ENCODE measurements around the gene TRIM10. TPM values are rescaled to one million over a fixed set of nuclear protein-coding genes. Genes with fewer than 3 reads are reported as not detected.
"Not testable (repeated sequence)": the region's sequence is repeated elsewhere in the genome, so short reads cannot be mapped to it uniquely, and the experiment has no call there.

Gene TRIM10
- total RNA-seq, 1 donor from 2014 or later, result 0.37 TPM

GRCh38 chr6:30154709-30155519, 6.1 kb downstream of the TRIM10 start:
- intact Hi-C loops (cut with micrococcal nuclease), result no loop called here

DNA sequence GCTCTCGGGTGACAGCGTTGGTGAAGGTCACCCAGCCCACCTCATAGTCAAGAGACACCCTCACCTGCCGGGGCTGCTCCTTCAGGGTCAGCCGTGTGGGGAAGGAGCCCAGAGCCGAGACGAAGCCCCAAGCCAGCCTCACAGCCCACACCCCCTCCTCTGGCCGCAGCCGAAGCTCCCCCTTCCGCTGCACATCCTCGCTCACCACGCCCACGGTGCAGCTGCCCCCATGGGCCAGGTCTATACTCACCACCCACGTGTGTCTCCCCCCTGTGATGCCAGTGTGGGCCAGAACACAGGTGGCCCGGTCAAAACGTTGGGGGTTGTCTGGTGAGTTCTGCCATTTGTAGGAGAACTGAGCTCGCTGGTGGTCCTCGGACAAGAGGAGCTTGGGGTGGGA, 7.0 kb downstream of the TRIM10 start:
- intact Hi-C loops (cut with micrococcal nuclease), result no loop called here

- intact Hi-C loops (cut with micrococcal nuclease), result no loop called here
Observed at GRCh38 chr6:30152910-30153610, 8.0 kb downstream of the TRIM10 start.

- intact Hi-C loops (cut with micrococcal nuclease), result no loop called here
Observed at GRCh38 chr6:30152016-30152673, 8.9 kb downstream of the TRIM10 start.

DNA sequence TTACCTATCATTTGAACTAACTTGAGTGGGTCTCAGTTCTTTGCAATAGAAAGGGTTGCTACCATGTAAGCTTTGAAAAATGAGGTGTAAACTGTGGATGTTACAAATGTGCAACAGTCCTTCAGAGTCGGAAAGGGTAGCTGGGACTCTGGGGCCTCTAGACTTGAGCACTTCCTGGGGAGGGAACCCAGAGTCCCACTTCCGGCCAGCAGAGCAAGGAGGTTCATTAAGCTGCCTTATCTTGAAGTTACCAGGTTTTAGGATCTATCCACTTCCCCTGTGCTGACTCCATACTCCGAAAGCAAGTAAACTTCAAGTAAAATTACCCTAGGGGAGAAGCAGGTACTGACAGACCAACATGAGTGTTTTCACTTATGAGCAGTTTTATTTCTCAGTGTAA, 9.4 kb downstream of the TRIM10 start:
- intact Hi-C loops (cut with micrococcal nuclease), result no loop called here

GRCh38 chr6:30150671-30151395, 10.2 kb downstream of the TRIM10 start:
- intact Hi-C loops (cut with micrococcal nuclease), result no loop called here

DNA sequence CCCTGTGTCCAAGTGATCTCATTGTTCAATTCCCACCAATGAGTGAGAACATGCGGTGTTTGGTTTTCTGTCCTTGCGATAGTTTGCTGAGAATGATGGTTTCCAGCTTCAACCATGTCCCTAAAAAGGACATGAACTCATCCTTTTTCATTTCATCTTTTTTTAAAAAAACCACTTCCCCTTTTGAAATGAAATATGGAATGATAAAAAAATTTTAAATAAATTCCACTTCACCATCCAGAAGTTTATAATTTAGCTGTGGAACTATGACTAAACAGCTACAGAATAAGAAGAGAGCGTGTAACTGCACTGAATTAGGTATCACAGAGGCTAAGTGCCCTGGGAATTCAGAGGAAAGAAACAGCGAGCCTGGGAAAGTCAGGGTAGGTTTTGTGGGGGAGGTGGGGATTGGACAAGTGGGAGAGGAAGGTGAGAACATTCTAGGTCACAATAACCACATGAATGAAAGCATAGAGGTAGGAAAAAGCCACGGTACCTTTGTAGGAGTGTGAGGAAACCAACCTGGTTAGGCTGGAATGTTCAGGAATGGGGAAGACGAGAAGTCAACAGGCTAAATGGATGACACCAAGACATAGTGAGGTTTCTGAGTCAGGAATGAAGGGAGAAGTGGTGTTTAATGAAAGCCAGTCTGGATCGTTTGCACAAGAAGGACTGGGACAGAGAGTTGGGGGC, 11.0 kb downstream of the TRIM10 start:
- intact Hi-C loops (cut with micrococcal nuclease), result no loop called here

DNA sequence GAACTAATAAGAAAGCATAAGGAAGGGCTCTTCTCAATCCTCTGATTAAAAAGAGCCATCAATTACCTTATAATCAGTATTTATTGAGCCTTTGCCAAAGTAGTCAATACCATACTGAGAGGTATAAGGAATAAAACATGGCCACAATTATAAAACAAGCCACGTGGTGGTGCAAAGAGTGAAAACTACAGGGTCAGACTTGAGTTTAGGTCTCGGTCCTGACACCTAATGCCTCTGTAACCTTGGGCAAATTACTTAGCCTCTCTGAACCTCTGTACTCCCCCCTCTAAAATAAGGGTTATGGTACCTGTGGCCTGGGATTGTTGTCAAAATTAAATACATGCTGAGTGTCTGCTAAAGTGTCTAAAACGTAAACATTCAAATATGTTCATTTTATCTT, 11.8 kb downstream of the TRIM10 start:
- intact Hi-C loops (cut with micrococcal nuclease), result no loop called here

DNA sequence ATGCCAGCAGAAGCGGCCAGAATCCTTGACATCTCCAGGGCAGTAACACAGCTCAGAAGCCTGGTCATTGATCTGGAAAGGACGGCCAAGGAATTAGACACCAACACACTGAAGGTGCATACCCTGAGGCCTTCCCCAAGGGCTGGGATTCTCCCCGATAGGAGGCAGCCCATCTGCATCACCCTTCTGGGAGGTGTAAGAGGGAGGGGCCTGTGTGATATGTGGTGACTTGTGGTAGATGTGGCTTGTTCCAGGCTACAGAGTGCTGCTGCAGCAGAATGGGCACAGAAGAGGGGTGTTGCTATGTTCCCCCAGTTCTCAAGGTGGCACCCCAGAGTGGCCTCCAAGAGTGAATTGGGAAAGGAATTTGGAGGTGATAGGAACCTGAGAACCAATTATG, 13.9 kb downstream of the TRIM10 start:
- intact Hi-C loops (cut with micrococcal nuclease), result no loop called here

GRCh38 chr6:30145818-30146217, 15.2 kb downstream of the TRIM10 start:
- intact Hi-C loops (cut with micrococcal nuclease), result no loop called here

DNA sequence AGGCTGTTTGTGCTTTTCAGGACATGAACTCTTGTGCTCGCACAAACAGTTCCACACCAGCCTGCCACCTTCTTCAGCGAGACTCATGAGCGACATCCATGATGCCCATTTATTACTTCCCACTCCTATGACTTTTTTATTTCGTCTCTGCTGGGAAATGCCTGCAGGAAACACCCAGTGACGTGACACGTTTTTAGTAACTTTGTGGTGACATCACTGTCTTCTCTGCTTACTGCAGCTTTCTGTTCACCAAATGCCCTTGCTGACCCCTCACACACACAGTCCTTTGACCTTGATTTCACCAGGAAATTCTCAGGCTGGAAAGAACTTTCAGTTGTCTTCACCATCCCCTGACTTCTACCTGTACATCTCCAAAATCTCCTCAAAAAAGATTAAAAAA, 16.2 kb downstream of the TRIM10 start:
- intact Hi-C loops (cut with micrococcal nuclease), result no loop called here

- intact Hi-C loops (cut with micrococcal nuclease), result no loop called here
Observed at GRCh38 chr6:30143780-30144179, 17.2 kb downstream of the TRIM10 start.

DNA sequence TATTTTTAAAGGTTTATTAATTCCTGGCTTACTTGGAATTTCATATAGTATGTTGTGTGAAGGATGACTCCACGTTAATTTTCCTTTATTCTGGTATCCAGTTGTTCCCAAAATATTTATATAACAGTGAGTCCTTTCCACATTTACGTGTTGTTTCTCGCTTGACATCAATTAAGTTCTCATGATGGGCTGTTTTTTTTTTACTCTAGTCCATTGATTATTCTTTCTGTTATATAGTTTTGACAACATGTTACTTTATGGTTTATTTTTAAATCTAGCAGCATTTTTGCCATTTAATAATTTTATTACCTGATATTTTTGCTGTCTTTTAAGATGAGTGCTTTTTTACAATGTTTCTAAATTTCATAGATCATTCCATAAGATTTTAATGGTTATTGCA, 18.3 kb downstream of the TRIM10 start:
- intact Hi-C loops (cut with micrococcal nuclease), result no loop called here

- intact Hi-C loops (cut with micrococcal nuclease), result not testable (repeated sequence)
Observed at GRCh38 chr6:30140240-30140639, 20.8 kb downstream of the TRIM10 start.

DNA sequence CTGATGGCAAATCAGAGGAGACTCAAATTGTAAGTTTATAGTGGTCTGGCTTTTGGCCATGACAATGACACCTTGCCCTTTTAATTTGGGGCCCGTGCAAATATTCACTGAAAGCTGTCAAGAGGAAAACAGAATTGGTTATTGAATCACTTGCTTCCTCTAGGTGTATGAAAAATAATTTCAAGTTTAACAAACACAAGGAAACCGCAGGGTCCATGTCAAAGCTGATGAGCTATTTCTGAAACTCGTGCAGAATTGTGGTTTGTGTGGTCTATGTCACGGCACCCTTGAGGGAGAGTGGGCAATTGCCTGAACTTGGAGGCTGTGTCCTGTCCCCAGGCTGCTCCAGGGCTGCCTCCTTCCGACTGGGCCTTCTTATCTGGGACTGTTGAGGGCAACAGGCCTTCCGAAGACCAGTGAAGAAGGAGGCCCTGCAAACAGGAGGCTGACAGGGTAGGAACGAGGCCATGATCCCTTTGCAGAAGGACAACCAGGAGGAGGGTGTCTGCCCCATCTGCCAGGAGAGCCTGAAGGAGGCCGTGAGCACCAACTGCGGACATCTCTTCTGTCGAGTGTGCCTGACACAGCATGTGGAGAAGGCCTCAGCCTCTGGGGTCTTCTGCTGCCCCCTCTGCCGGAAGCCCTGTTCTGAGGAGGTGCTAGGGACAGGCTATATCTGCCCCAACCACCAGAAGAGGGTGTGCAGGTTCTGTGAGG, 24.3 kb downstream of the TRIM10 start:
- intact Hi-C loops (cut with micrococcal nuclease), result no loop called here

GRCh38 chr6:30135757-30136156, 25.3 kb downstream of the TRIM10 start, which contains the start of gene TRIM40:
TRIM40 (plus strand) TSS chr6:30136140; CDS start chr6:30137037, 897 bp downstream.
- intact Hi-C loops (cut with micrococcal nuclease), result no loop called here

DNA sequence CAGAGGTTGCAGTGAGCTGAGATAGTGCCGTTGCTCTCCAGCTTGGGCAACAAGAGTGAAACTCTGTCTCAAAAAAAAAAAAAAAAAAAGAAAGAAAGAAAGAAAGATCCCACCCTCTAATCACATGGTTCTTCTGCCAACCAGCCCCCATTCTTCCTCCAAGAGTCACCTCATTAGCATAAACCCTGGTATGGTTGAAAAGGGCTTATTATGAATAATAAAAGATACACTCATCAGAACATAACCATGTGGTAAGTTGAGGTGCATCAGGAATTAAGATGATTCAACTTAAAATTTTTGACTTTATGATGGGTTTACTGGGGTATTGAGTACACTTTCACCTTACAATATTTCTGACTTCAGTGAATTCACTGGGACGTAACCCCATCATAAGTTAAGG, 25.9 kb downstream of the TRIM10 start:
- intact Hi-C loops (cut with micrococcal nuclease), result no loop called here

DNA sequence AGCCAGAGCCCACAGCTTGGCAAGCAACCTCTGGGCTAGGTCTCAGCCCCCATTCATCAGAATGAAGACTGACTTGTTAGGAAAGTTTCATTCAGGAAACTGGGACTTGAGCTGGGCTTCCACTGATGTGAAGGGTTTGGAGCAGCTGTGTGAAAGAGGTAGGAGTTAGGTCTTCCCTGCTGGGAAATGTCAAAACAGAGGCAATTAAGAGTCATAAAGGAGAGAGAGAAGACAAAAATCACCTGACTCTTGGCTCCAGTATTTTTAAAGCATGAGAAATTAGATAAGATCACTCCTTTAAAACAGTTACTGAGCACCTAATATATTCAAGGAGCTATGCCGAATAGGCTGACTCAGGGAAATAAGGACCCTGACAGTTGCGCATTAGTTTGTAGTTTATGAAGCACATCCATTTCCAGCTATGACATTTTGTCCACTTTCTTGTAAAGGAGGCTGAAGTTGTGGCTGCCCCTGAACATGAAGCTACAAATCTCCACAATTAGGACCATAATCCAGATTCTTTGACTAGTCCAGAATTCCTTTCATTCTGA, 29.0 kb downstream of the TRIM10 start:
- intact Hi-C loops (cut with micrococcal nuclease), result loop anchor here (1.0 to 2.0 kb wide), 4 partner anchors 29 to 284 kb away; partner anchors contain the start of gene PPP1R11

Data from T-helper 1 cell treated with Interleukin-12 subunit alpha and Interleukin-12 subunit beta and Interleukin-4 antibody, amounts not matched to agents 30 ng/mL and 1 ng/mL, for 36 hours (primary cell).